Prostate gland (tissue), 2 donors: ENCODE results near the gene TNFSF4.

Experiments used
- POLR2A ChIP-seq: fragments of 450-650 bp; IDR thresholded peaks from one replicate; pipeline ENCODE4 v1.6.1; 2016; ENCODE audit warnings: antibody characterized with exemption, mild to moderate bottlenecking
- POLR2AphosphoS5 ChIP-seq: sonication (generic); formaldehyde crosslinking; IDR thresholded peaks from one replicate; pipeline ENCODE4 v1.6.1; 2017; ENCODE audit warnings: antibody characterized with exemption
- TF ChIP-seq, protein P1 (sequence below), 4 experiments: fragments of 200-600 bp in 2 of 4; fragments of 450-650 bp in 2 of 4; sonication (generic) in 2 of 4; IDR thresholded peaks; 1 replicate in 3 of 4; 2 replicates in 1 of 4; pipeline ENCODE4 v1.5.1; 2016 to 2019; ENCODE audit warnings: antibody characterized with exemption in 4 of 4, mild to moderate bottlenecking in 2 of 4, moderate library complexity in 2 of 4

DNA sequence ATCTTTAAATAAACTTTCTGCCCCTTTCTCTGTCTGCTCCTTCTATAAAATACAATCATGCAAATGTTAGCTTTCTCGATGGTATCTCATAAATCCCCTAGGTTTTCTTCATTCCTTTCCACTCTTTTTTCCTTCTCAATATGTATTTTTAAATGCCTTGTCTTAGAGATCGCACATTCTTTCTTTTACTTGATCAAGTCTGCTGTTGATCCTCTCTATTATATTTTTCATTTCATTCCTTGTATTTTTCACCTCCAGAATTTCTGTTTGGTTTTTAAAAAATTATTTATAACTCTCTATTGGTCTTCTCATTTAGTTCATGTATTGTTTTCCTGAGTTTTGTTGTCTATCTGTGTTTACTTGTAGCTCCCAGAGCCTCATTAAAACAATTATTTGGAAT is 36.0 kb downstream of the TNFSF4 start:
- TF ChIP-seq, protein P1, sequence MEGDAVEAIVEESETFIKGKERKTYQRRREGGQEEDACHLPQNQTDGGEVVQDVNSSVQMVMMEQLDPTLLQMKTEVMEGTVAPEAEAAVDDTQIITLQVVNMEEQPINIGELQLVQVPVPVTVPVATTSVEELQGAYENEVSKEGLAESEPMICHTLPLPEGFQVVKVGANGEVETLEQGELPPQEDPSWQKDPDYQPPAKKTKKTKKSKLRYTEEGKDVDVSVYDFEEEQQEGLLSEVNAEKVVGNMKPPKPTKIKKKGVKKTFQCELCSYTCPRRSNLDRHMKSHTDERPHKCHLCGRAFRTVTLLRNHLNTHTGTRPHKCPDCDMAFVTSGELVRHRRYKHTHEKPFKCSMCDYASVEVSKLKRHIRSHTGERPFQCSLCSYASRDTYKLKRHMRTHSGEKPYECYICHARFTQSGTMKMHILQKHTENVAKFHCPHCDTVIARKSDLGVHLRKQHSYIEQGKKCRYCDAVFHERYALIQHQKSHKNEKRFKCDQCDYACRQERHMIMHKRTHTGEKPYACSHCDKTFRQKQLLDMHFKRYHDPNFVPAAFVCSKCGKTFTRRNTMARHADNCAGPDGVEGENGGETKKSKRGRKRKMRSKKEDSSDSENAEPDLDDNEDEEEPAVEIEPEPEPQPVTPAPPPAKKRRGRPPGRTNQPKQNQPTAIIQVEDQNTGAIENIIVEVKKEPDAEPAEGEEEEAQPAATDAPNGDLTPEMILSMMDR (IDR thresholded peaks at IDR 0.05): no peak
- TF ChIP-seq POLR2A: no peak
- no peak for TF ChIP-seq POLR2AphosphoS5
